ENCODE measurements around the gene DNAH8. TPM values are rescaled to one million over a fixed set of nuclear protein-coding genes. Genes with fewer than 3 reads are reported as not detected.

The DNAH8 gene
- total and polyA plus RNA-seq, 11 donors: 0.02 to 0.50 (median 0.02) TPM; not detected in 8

DNA sequence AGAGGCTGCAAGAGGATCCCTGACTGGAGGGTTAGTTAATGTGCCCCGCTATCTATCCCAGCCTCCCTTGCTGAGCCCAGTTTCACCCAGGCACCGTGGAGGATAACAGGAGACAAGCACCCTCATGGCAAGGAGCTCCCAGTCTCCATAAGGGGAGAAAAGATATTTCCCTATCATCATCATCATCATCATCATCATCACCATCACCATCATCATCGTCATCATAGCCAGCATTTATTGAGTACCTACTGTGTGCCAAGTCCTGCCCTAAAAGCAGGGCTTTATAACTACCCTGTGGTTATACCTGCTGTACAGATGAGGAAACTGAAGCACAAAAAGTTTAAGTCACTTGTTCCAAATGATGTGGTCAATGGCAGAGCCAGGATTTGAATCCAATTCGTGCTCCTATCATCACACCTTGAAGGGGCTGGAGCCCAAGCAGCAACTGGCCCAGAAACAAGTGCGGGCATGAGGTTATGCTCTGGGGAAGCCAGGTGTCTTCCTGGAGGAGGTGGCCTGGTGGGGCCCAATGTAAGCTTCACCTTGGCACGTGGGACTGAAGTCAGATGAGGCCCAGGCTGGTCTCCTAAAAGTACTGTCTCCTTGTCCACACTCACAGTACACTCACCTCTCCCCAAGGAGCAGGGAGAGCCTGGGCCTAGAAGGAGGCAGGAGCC lies 343.5 kb downstream of the DNAH8 start:
- no peak for DNase-seq
- Histone ChIP-seq H3K36me3 (no peaks in the 10 kb centered on the region), H3K4me3 (no peak overlapping the region), H3K27me3 (peaks cover 0 to 12% (median 0%) of the 10 kb centered on the region in 9 donors), H3K9me3 (no peaks in the 10 kb centered on the region), H3K4me1 (peaks cover 0 to 26% (median 4%) of the 10 kb centered on the region in 12 donors), H3K27ac (no peak overlapping the region)
- 72 to 80% (median 74%) methylated on average over 6 of the region's 6 CpGs for WGBS, 4 donors
- ATAC-seq: no peak
- TF ChIP-seq, protein P1, sequence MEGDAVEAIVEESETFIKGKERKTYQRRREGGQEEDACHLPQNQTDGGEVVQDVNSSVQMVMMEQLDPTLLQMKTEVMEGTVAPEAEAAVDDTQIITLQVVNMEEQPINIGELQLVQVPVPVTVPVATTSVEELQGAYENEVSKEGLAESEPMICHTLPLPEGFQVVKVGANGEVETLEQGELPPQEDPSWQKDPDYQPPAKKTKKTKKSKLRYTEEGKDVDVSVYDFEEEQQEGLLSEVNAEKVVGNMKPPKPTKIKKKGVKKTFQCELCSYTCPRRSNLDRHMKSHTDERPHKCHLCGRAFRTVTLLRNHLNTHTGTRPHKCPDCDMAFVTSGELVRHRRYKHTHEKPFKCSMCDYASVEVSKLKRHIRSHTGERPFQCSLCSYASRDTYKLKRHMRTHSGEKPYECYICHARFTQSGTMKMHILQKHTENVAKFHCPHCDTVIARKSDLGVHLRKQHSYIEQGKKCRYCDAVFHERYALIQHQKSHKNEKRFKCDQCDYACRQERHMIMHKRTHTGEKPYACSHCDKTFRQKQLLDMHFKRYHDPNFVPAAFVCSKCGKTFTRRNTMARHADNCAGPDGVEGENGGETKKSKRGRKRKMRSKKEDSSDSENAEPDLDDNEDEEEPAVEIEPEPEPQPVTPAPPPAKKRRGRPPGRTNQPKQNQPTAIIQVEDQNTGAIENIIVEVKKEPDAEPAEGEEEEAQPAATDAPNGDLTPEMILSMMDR (IDR thresholded peaks at IDR 0.05): no peak
- TF ChIP-seq POLR2A (IDR thresholded peaks at IDR 0.05): no peak
- intact Hi-C loops (cut with DNase I): no loop called here

DNA sequence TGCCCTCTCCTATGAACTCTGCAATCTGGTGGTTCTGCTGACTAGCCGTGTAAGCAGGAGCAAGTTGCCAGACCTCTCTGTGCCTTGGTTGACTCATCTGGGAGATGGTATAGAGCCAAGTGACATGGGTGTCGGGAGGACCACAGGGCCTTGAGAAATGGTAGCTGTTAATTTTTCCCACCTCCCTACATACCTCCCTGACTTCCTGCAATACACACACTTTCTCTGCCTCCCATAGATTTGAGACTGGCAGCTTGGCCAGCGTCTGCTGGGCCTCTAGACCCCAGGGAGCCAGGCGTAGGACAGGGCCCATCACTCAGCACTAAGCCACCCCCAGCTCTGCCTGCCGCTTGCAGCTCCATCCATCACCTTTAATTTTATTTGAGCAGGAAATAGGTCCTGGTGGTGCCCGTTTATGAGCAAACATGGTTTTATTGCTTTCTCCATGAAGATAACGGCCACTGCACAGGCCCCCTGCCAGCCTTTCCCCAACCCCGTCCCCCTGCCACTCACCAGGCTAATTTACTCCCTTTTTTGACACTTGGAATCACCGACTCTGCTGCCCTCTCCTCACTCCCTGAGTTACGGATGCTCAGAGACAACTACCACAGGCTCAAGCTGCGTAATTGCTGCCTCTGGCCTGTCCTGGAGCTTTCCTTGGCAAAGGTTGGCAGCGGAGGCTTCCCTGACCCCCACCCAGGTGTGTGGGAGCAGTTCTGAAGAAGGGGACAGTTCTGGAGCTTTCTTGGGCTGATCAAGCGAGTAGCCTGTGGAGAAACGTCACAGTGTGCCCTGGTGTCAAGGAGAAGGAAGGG lies 344.6 kb downstream of the DNAH8 start:
- no peaks in the 10 kb centered on the region for H3K9me3 ChIP-seq
- intact Hi-C loops (cut with DNase I): loop anchor here in 1 of 10 donors (5.0 kb wide), 1 partner anchor 62 kb away; no protein-coding TSS in a partner anchor
- H3K27me3 ChIP-seq: peaks cover 0 to 7% (median 0%) of the 10 kb centered on the region in 9 donors
- TF ChIP-seq POLR2A (IDR thresholded peaks at IDR 0.05): no peak
- TF ChIP-seq, protein P1 (IDR thresholded peaks at IDR 0.05): no peak
- H3K27ac ChIP-seq: no peak overlapping the region
- no peak overlapping the region for H3K4me3 ChIP-seq
- no peaks in the 10 kb centered on the region for H3K36me3 ChIP-seq
- DNase-seq (no peak), ATAC-seq (no peak)
- peaks cover 0 to 26% (median 4%) of the 10 kb centered on the region in 12 donors for H3K4me1 ChIP-seq
- WGBS, 4 donors: 64 to 72% (median 69%) methylated on average over 14 of the region's 14 CpGs

DNA sequence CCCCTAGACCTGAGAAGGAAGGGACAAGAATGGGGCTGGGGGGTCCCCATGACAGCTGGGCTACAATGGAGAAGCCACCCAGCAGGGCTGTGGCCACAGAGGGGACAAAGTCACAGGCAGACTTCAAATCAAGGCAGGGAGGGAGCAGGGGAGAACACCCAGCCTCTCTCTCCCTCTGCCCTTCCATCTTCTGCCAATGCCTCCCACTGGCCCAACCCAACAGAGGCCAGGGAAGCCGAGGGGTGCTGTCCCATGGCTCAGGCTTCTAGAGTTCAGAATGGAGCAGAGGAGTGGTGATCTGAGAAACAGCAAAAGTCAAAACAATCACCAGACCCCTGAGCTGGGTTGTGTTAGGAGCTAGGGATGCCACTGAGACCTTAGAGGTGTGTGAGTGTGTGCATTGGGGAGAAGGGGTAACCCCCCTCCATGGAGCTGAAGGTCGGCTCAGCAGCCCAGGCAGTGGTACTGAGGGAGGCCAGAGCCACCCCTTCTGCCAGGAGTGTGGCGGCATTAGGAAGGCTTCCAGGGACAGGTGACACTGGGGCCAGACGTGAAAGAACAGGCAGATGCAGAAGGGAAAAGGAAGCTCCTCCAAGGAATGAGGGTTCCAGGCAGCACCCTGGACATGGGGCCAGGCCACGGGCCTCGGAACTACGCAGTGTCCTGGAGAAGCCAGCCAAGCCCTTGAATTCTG lies 345.5 kb downstream of the DNAH8 start:
- 49 to 60% (median 57%) methylated on average over 6 to 7 of the region's 7 CpGs for WGBS, 4 donors
- Histone ChIP-seq H3K4me3 (no peak overlapping the region), H3K36me3 (no peaks in the 10 kb centered on the region), H3K9me3 (no peaks in the 10 kb centered on the region), H3K4me1 (peaks cover 0 to 29% (median 4%) of the 10 kb centered on the region in 12 donors), H3K27me3 (peaks cover 0 to 4% (median 0%) of the 10 kb centered on the region in 9 donors), H3K27ac (peak overlapping the region in 2 of 12 donors; percentile 9 to 46)
- DNase-seq: no peak
- intact Hi-C loops (cut with DNase I): loop anchor here in 1 of 10 donors (5.0 kb wide), 1 partner anchor 63 kb away; no protein-coding TSS in a partner anchor
- TF ChIP-seq, protein P1 (IDR thresholded peaks at IDR 0.05): no peak
- TF ChIP-seq POLR2A (IDR thresholded peaks at IDR 0.05): no peak
- no peak for ATAC-seq
